ENCODE measurements around the gene SRP14.
"Not testable (repeated sequence)": the region's sequence is repeated elsewhere in the genome, so short reads cannot be mapped to it uniquely, and the experiment has no call there.

The SRP14 gene

DNA sequence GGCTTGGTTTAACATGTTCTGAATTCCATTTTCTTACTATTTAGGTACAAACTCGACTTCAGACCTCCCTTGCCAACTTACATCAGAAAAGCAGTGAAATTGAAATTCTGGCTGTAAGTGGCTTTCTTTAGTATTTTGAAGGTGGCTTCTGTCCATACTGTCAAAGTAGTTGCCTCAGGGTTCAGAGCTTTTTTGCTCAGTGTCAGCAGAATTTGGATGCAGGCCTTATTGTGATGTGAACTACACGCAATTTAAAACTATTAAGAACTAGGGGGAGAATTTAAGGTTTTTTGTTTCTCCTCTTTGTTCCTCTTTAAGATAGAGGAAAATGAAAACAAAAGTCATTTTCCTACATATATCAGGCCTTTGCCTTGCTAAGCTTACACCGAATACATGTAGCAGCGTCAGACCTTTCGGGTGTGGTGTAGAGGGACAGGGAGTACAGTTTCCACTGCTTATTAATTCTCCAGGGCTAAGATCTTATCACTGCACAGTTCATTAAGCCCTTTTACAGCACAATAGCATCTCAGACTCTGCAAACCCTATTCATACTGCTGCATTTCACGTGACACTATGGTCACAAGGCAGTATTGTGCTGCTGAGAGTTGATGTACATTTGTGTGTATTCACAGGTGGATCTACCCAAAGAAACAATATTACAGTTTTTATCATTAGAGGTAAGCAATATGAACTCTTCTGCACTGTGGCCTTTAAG, 6.7 kb downstream of the SRP14 start:
- H3K27me3 Mint-ChIP-seq: no peaks in the 10 kb centered on the region
- H3K36me3 Mint-ChIP-seq (ENCODE audit: low read depth): peaks cover 55% of the 10 kb centered on the region
- H3K27ac Mint-ChIP-seq: no peak overlapping the region
- H3K9me3 Mint-ChIP-seq: no peaks in the 10 kb centered on the region
- H3K4me1 Mint-ChIP-seq: peaks cover 23% of the 10 kb centered on the region
- no peak for DNase-seq
- no peak overlapping the region for H3K4me3 Mint-ChIP-seq
- no peak for ATAC-seq

DNA sequence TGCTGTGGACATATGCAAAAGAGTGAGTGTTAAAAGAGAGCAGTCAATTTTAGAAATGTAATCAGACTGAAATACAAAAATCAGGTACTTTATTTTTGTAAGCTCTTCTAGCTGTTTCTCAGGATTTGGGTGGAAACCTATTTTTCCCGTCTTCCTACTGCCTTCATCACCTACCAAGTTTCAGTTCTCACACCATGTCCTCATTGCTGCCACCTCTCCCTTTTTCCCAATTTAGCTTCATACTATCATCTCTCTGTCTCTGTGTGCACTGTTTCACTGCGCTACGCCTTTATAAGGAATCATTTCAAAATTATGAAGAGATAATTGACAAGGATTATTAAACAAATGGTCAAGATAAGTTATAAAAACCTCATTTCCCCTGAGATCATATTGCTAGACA, 7.7 kb downstream of the SRP14 start:
- Mint-ChIP-seq H3K4me3 (no peak overlapping the region), H3K4me1 (peaks cover 14% of the 10 kb centered on the region), H3K27me3 (no peaks in the 10 kb centered on the region), H3K27ac (no peak overlapping the region), H3K9me3 (no peaks in the 10 kb centered on the region), H3K36me3 (ENCODE audit: low read depth) (peaks cover 52% of the 10 kb centered on the region)
- ATAC-seq (no peak), DNase-seq (no peak)

DNA sequence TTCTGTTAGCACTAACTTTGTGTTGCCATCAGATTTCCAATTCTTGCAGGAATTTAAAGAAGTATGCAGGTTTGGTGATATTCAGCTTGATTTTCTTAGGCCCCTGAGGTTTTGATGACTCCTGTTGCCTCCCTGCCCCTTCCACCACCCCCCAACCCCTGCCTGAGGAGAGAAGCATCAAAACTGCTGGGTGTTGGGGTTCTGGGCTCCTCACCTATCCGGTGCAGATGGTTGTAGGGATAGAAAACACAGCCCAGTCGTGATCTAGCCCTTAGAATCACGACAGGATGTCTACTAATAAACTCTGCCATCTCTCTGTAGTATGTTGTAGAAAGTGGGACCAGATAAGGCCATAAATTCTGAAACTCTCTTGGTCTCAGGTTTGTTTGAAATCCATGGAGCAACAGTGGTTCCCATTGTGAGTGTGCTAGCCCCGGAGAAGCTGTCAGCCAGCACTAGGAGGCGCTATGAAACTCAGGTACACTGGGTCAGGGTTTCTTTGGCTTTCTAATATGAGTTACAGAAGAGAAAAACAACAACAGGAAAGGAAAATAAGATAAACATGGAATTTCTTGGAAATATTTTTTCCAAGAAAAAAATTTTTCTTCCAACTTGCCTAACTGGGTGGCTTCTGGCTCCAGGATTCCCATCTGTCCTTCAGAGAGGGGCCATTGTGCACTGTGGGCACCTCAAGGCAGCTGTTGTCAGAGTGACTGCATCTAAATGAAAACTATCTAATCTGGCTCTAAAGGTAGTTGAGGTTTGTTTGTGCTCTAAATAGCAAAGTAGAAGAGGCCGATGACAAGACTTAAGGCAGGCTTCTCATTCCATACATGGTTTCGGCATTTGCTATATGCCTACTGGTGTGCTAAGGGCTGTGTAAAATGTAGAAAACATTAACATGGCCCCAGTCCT, 8.7 kb downstream of the SRP14 start:
- Mint-ChIP-seq H3K27ac (no peak overlapping the region), H3K27me3 (no peaks in the 10 kb centered on the region), H3K4me1 (peaks cover 5% of the 10 kb centered on the region), H3K36me3 (ENCODE audit: low read depth) (peaks cover 45% of the 10 kb centered on the region), H3K9me3 (no peaks in the 10 kb centered on the region), H3K4me3 (no peak overlapping the region)
- no peak for ATAC-seq
- DNase-seq: no peak

DNA sequence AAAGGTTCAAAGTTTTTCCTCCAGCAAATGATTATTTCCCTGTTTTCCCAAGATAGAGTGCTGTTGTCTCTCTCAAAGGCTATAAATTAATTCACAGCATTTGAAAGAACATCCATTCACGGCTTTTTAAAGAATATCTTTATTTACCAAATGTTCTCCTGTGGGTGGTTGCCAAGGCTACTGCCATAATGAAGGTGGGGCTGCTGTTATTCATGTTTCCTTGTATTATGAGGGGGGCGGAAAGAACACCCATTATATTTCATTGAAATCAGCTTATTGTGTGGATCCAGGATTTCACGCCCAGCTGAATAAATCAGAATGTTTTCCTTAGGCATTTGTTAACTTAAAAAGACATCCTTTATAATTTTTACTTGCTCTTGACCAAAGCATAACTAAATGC, 10.1 kb downstream of the SRP14 start:
- Mint-ChIP-seq H3K9me3 (no peaks in the 10 kb centered on the region), H3K36me3 (ENCODE audit: low read depth) (peaks cover 34% of the 10 kb centered on the region), H3K27me3 (no peaks in the 10 kb centered on the region), H3K4me1 (no peaks in the 10 kb centered on the region), H3K4me3 (no peak overlapping the region), H3K27ac (no peak overlapping the region)
- no peak for ATAC-seq
- DNase-seq: no peak

DNA sequence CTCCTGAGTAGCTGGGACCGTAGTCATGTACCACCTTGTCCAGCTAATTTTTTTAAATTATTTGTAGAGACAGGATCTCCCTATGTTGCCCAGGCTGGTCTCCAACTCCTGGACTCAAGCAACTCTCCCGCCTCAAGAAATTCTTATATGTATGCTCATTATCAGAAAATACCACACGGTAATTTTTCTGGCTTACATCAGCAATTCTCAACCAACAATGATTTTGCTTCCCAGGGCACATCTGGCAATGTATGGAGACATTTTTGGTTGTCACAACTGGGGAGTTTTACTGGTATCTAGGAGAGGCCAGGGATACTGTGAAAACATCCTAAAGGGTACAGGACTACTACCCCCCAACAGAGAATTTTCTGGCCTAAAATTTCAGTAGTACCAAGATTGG, 10.8 kb downstream of the SRP14 start:
- no peak for ATAC-seq
- Mint-ChIP-seq H3K4me3 (no peak overlapping the region), H3K36me3 (ENCODE audit: low read depth) (peaks cover 39% of the 10 kb centered on the region), H3K27me3 (no peaks in the 10 kb centered on the region), H3K27ac (no peak overlapping the region), H3K4me1 (no peaks in the 10 kb centered on the region), H3K9me3 (no peaks in the 10 kb centered on the region)
- DNase-seq: no peak

DNA sequence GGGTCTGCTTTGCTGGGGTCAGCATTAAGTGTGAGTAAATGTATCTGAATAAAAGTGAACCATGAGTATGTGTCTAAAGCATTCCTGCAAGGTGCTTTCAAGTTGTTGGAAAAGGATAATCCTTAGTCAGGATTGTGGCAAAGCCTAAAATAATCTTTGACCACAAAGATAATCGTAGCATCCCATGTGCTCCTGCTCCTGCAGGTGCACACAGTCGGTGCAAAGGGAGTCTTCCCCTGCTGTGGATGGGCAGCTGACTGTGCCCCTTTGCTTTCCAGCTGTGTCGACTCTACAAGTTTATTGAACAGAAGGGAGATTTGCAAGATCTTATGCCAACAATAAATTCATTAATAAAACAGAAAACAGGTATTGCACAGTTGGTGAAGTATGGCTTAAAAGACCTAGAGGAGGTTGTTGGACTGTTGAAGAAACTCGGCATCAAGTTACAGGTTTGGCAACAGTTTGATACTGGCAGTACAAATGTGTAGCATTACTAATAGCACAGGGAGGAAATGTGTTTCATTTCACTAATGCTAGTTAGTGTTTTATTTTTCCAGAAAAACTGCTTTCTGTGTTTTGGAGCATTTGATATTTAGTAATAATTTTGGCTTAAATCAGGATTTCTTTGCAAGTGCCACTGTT, 22.6 kb downstream of the SRP14 start:
- Mint-ChIP-seq H3K36me3 (ENCODE audit: low read depth) (peaks cover 57% of the 10 kb centered on the region), H3K4me1 (no peaks in the 10 kb centered on the region), H3K9me3 (peaks cover 17% of the 10 kb centered on the region), H3K4me3 (no peak overlapping the region), H3K27ac (no peak overlapping the region), H3K27me3 (no peaks in the 10 kb centered on the region)
- DNase-seq (no peak), ATAC-seq (no peak)

DNA sequence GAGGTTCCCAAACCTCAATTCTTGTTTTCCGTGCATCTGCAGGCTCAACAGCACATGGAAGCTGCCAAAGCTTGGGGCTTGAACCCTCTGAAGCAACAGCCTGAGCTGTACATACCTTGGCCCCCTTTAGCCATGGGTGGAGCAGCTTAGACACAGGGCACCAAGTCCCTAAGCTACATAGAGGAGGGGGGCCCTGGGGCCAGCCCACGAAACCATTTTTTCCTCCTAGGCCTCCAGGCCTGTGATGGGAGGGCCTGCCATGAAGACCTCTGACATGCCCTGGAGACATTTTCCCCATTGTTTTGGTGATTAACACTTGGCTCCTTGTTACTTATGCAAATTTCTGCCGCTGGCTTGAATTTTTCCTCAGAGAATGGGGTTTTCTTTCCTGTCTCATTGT, 24.6 kb downstream of the SRP14 start:
- Mint-ChIP-seq H3K4me1 (no peaks in the 10 kb centered on the region), H3K27ac (no peak overlapping the region), H3K36me3 (ENCODE audit: low read depth) (peaks cover 60% of the 10 kb centered on the region), H3K27me3 (no peaks in the 10 kb centered on the region), H3K4me3 (no peak overlapping the region), H3K9me3 (peaks cover 17% of the 10 kb centered on the region)
- DNase-seq (no peak), ATAC-seq (no peak)

DNA sequence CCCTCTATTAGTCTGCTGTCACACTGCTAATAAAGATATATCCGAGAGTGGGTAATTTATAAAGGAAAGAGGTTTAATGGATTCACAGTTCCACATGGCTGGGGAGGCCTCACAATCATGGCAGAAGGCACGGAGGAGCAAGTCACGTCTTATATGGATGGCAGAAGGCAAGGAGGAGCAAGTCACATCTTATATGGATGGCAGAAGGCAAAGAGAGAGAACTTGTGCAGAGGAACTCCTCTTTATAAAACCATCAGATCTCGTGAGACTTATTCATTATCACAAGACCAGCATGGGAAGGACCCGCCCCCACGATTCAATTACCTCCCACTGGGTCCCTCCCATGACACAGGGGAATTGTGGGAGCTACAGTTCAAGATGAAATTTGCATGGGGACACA, 25.6 kb downstream of the SRP14 start:
- H3K27me3 Mint-ChIP-seq, ATAC-seq, H3K27ac Mint-ChIP-seq, DNase-seq, H3K4me1 Mint-ChIP-seq, H3K4me3 Mint-ChIP-seq: not testable (repeated sequence)
- H3K36me3 Mint-ChIP-seq (ENCODE audit: low read depth): peaks cover 64% of the 10 kb centered on the region
- H3K9me3 Mint-ChIP-seq: peaks cover 17% of the 10 kb centered on the region

DNA sequence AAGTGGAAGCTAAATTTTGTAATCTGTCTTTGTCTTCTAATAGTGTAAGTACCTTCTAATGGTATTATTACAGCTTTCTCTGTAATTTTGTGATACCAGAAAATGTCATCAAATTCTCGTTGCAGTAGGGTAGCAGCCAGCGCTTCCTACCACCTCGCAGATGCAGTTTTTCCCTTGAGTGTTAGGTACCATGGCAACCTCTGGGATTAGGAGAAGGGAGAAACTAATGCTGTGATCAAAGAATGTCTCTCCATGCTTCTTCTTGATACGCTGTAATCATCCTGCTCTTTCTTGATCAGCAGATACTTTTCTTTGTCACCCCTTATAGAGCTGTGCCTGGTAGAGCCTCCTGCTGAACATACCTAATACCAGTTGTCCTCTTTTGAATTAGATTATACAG, 27.7 kb downstream of the SRP14 start:
- H3K36me3 Mint-ChIP-seq (ENCODE audit: low read depth): peaks cover 71% of the 10 kb centered on the region
- peaks cover 17% of the 10 kb centered on the region for H3K9me3 Mint-ChIP-seq
- no peak overlapping the region for H3K27ac Mint-ChIP-seq
- H3K27me3 Mint-ChIP-seq: no peaks in the 10 kb centered on the region
- no peaks in the 10 kb centered on the region for H3K4me1 Mint-ChIP-seq
- ATAC-seq (no peak), DNase-seq (no peak)
- no peak overlapping the region for H3K4me3 Mint-ChIP-seq

DNA sequence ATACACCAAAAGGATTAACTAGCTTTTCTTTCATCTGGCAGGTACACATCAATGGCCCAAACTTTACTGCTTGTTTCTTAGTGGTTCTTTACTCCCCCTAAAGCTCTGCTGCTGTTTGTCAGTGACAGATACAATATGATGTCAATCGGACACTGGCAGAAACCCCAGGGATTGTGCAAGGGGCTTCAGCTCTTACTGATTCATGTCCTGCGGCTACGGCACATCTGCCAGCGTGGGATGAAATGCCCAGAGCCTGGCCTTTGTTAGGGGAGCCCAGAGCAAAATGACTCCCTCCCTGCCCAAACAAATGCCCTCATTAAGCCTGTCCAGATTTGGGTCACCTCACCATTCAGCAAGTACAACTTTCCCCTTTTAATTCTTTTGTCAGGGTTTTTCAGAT, 28.3 kb downstream of the SRP14 start:
- H3K27ac Mint-ChIP-seq: no peak overlapping the region
- H3K27me3 Mint-ChIP-seq: no peaks in the 10 kb centered on the region
- peaks cover 65% of the 10 kb centered on the region for H3K36me3 Mint-ChIP-seq (ENCODE audit: low read depth)
- no peak overlapping the region for H3K4me3 Mint-ChIP-seq
- H3K4me1 Mint-ChIP-seq: no peaks in the 10 kb centered on the region
- no peak for ATAC-seq
- H3K9me3 Mint-ChIP-seq: peaks cover 17% of the 10 kb centered on the region
- no peak for DNase-seq

DNA sequence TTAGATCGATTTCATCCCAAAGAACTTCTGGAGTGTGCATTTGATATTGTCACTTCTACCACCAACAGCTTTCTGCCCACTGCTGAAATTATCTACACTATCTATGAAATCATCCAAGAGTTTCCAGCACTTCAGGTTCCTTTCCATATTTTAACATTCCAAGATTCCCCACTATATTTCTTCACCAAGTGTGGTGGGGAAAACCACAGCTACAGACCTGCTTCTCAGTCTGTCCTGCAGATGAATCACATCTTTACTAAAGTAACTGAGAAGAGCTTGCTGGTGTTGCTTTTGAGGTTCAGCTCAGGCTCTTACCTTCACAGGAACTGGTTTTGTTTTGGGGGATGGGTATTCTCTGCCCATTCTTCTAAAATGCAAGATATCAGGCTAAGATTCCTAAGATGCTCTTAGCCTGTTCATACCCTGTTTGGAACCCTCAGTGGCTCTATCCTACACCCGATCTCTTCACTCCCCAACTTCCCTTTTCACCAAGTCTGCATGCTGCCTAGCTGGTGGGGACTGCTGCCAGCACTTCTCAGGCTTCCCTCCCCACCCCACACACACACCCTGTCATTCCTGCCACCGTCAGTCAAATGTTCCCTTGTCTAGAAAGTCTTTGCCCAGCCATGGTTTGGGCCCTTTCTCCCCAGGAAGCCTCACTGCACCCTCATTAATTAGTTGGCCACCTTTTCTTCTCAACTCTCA, 30.8 kb downstream of the SRP14 start:
- Mint-ChIP-seq H3K27me3 (no peaks in the 10 kb centered on the region), H3K27ac (no peak overlapping the region), H3K36me3 (ENCODE audit: low read depth) (peaks cover 48% of the 10 kb centered on the region), H3K4me1 (no peaks in the 10 kb centered on the region), H3K4me3 (no peak overlapping the region), H3K9me3 (peaks cover 1% of the 10 kb centered on the region)
- ATAC-seq (no peak), DNase-seq (no peak)

DNA sequence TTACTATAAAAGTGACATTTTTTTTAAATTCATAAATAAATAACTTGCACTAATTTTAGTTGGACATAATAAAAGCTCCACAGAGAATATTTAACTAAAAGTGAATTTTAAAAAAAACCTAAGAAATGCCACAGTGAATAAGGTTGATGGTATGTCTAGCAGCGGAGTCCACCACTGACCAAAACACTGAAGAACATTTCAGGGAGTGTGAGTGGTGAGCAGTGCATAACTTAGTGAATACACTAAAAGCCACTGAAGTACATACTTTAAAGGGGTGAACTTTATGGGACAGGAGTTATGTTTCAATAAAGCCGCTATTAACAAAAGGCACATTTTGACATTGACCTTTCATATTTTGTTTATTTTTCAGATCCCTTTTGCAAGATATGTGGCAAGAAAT, 32.3 kb downstream of the SRP14 start:
- no peaks in the 10 kb centered on the region for H3K9me3 Mint-ChIP-seq
- ATAC-seq: no peak
- H3K4me3 Mint-ChIP-seq: no peak overlapping the region
- DNase-seq: no peak
- H3K4me1 Mint-ChIP-seq: no peaks in the 10 kb centered on the region
- H3K27ac Mint-ChIP-seq: no peak overlapping the region
- peaks cover 34% of the 10 kb centered on the region for H3K36me3 Mint-ChIP-seq (ENCODE audit: low read depth)
- no peaks in the 10 kb centered on the region for H3K27me3 Mint-ChIP-seq

DNA sequence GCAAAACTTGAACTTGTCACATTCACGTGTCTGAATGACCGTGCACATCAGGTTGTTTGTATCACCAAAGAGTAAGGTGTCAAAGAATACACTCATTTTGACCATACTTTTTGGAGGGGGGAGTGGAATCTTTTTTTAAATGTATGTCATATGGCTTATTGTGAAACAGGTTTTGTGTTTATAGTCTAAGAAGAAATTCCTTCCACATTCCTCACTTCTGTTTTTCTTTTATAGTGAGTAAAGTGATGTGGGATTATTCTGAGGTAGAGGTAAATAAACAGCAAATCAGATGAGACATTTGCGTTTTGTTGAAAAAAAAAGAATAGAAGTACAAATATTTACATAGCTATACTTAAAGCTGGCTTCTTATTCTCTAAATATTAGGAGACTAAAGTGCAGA, 33.0 kb downstream of the SRP14 start:
- Mint-ChIP-seq H3K27ac (no peak overlapping the region), H3K36me3 (ENCODE audit: low read depth) (peaks cover 29% of the 10 kb centered on the region), H3K9me3 (no peaks in the 10 kb centered on the region), H3K27me3 (no peaks in the 10 kb centered on the region), H3K4me1 (no peaks in the 10 kb centered on the region), H3K4me3 (no peak overlapping the region)
- ATAC-seq (no peak), DNase-seq (no peak)

DNA sequence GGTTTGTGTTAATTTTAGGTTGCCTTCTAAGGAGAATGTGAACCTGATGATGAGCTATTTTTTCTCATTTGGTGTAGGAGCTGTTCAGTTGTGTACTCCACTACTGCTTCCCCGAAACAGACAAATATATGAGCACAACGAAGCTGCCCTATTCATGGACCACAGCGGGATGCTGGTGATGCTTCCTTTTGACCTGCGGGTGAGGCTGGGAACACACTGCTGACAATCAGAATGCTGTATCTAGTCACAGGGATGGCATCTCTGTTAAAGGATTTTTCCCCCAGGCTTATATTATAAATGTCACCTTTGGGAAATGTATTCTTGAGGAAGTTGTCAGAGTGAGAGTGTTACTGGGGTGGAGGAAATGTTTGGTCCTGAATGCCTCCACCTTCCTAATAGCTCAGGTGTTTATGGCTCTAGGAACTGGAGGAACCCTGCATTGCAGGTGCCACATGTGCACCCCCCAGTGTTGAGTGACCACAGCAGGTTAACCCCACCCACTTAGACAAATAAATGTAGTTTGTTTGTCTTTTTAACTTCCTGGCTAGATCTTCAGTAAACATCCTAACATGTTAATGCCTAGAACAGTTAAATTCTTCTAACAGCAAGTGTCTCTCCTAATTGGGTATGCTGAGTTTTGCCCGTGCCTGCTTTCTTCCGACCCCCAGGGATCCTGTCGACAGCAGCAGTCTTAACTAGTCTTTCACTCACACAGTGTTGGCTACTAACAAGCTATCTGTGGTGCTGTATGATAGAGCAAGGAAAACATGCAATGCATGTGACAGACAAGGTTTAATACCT, 35.7 kb downstream of the SRP14 start:
- ATAC-seq: no peak
- Mint-ChIP-seq H3K27me3 (no peaks in the 10 kb centered on the region), H3K27ac (no peak overlapping the region), H3K4me1 (no peaks in the 10 kb centered on the region), H3K4me3 (no peak overlapping the region), H3K36me3 (ENCODE audit: low read depth) (peaks cover 17% of the 10 kb centered on the region), H3K9me3 (no peaks in the 10 kb centered on the region)
- DNase-seq: no peak

Measured in activated naive CD8-positive, alpha-beta T cell treated with anti-CD3 and anti-CD28 coated beads, Interleukin-2, amount 50 U/mL, for 24 hours (primary cell).